ENCODE measurements around the gene UBE2G1. TPM values are rescaled to one million over a fixed set of nuclear protein-coding genes. Genes with fewer than 3 reads are reported as not detected.

Gene UBE2G1
- total and polyA plus RNA-seq, 2 donors from 2014 or later = 26.7 to 50.9 TPM

DNA sequence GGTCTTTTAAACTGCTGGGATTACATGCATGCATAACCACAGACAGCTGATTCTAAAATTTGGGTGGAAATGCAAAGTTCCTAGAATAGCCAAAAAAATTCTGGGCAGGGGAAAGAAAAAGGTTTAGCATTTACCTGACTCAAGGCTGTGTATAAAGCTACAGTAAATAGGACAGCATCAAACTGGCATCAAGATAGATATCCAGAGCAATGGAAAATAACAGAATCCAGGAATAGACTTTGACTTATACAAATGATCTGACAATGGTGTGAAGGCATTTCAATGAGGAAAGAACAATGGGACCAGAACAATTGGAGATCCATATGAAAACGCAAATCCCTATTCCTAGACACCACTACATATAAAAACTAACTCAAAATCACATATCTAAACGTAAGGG, 115.6 kb downstream of the UBE2G1 start:
- TF ChIP-seq, protein P1, sequence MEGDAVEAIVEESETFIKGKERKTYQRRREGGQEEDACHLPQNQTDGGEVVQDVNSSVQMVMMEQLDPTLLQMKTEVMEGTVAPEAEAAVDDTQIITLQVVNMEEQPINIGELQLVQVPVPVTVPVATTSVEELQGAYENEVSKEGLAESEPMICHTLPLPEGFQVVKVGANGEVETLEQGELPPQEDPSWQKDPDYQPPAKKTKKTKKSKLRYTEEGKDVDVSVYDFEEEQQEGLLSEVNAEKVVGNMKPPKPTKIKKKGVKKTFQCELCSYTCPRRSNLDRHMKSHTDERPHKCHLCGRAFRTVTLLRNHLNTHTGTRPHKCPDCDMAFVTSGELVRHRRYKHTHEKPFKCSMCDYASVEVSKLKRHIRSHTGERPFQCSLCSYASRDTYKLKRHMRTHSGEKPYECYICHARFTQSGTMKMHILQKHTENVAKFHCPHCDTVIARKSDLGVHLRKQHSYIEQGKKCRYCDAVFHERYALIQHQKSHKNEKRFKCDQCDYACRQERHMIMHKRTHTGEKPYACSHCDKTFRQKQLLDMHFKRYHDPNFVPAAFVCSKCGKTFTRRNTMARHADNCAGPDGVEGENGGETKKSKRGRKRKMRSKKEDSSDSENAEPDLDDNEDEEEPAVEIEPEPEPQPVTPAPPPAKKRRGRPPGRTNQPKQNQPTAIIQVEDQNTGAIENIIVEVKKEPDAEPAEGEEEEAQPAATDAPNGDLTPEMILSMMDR (IDR thresholded peaks at IDR 0.05; ENCODE audit: borderline replicate concordance, extremely low read depth, insufficient read depth) = no peak
- Histone ChIP-seq H3K9ac (ENCODE audit: low read length in 3 of 3) (no peak overlapping the region), H3K4me1 (ENCODE audit: control insufficient read depth in 2 of 3, insufficient read depth in 2 of 3, low read depth in 1 of 3, low read length in 3 of 3) (peaks cover 0 to 12% (median 7%) of the 10 kb centered on the region in 3 donors), H3K9me3 (ENCODE audit: control insufficient read depth in 2 of 3, insufficient read depth in 1 of 3, low read length in 3 of 3) (no peaks in the 10 kb centered on the region), H3K4me3 (ENCODE audit: low read length in 3 of 3) (no peak overlapping the region), H3K27me3 (ENCODE audit: control insufficient read depth, insufficient read depth, low read length) (no peaks in the 10 kb centered on the region), H3K36me3 (ENCODE audit: control insufficient read depth in 2 of 3, insufficient read depth in 3 of 3, low read length in 3 of 3) (no peaks in the 10 kb centered on the region), H3K27ac (ENCODE audit: low read depth in 2 of 2, low read length in 2 of 2) (no peak overlapping the region)
- no peak for FAIRE-seq
- intact Hi-C loops (cut with DNase I) = no loop called here
- no peak for DNase-seq

DNA sequence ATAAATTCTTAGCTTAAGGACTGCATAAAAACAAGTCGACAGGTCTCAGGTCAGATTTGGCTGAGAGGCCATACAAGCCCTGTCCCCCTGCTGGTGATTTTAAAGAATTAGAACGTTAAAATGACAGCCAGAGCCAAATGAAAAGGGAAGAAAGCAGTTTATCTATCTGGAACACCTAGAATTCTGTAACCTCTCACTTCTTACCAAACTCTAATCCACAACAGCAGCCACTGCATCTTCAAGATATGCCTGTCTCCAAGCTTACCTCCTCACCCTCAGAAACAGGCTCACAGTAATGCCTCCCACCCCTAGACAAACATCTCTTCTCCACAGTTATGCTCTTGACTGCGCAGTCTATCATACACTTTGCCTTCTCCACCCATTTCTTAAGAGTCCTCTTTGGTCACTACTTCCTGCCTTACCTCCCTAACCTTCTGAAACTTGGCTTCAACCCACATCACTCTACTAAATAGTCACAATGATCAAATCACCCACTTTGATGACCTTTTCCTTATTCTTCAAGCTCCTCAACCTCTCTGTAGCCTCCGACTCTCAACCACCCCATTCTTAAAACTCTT, 116.9 kb downstream of the UBE2G1 start:
- FAIRE-seq = no peak
- no peak overlapping the region for H3K4me3 ChIP-seq (ENCODE audit: low read length in 3 of 3)
- peak in 2 of 5 donors; percentile 7 to 29 for DNase-seq
- H3K9me3 ChIP-seq (ENCODE audit: control insufficient read depth in 2 of 3, insufficient read depth in 1 of 3, low read length in 3 of 3) = no peaks in the 10 kb centered on the region
- H3K27ac ChIP-seq (ENCODE audit: low read depth in 2 of 2, low read length in 2 of 2) = no peak overlapping the region
- H3K27me3 ChIP-seq (ENCODE audit: control insufficient read depth, insufficient read depth, low read length) = no peaks in the 10 kb centered on the region
- intact Hi-C loops (cut with DNase I) = no loop called here
- no peak overlapping the region for H3K9ac ChIP-seq (ENCODE audit: low read length in 3 of 3)
- H3K4me1 ChIP-seq (ENCODE audit: control insufficient read depth in 2 of 3, insufficient read depth in 2 of 3, low read depth in 1 of 3, low read length in 3 of 3) = peaks cover 0 to 12% (median 7%) of the 10 kb centered on the region in 3 donors
- H3K36me3 ChIP-seq (ENCODE audit: control insufficient read depth in 2 of 3, insufficient read depth in 3 of 3, low read length in 3 of 3) = no peaks in the 10 kb centered on the region
- TF ChIP-seq, protein P1 (IDR thresholded peaks at IDR 0.05; ENCODE audit: borderline replicate concordance, extremely low read depth, insufficient read depth) = peak; percentile 27

DNA sequence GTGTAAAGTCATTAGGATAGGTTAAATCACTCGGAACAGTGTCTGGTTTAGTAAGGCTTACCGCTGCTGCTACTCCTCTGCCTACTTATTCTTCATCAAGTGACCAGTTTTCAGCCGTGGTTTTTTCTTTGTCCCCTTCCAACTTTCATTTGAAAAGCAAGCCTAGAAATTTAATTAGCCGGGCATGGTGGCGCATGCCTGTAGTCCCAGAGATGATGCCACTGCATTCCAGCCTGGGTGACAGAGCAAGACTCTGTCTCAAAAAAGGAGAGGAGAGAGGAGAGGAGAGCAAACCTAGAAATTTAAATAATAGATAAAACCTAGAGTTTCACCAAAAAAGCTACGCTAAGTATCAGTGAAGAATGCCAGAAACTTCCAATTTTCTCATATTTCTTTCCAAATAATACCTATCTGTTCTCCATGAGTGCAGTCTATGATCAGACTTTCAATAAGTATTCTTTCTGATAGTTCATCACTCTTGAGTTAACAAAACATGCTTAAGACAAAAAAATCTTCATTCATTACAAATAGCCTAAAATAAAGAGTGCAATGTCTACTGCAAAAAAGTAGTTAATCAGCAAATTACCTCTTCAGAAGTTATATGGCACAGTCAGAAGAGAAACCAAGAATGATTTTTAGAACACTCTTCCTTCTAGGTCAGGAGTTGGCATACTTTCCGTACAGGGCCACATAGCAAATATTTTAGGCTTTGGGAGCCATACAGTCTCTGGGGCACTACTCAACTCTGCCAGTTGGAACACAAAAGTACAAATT, 117.8 kb downstream of the UBE2G1 start:
- Histone ChIP-seq H3K36me3 (ENCODE audit: control insufficient read depth in 2 of 3, insufficient read depth in 3 of 3, low read length in 3 of 3) (no peaks in the 10 kb centered on the region), H3K4me3 (ENCODE audit: low read length in 3 of 3) (peak overlapping the region in 1 of 3 donors; percentile 40), H3K9ac (ENCODE audit: low read length in 3 of 3) (peak overlapping the region in 1 of 3 donors; percentile 65), H3K9me3 (ENCODE audit: control insufficient read depth in 2 of 3, insufficient read depth in 1 of 3, low read length in 3 of 3) (no peaks in the 10 kb centered on the region), H3K27me3 (ENCODE audit: control insufficient read depth, insufficient read depth, low read length) (no peaks in the 10 kb centered on the region), H3K27ac (ENCODE audit: low read depth in 2 of 2, low read length in 2 of 2) (peak overlapping the region; percentile 80 to 86), H3K4me1 (ENCODE audit: control insufficient read depth in 2 of 3, insufficient read depth in 2 of 3, low read depth in 1 of 3, low read length in 3 of 3) (peaks cover 0 to 12% (median 7%) of the 10 kb centered on the region in 3 donors)
- FAIRE-seq (no peak), DNase-seq (no peak)
- TF ChIP-seq, protein P1 (IDR thresholded peaks at IDR 0.05; ENCODE audit: borderline replicate concordance, extremely low read depth, insufficient read depth) = no peak
- intact Hi-C loops (cut with DNase I) = no loop called here
